Fibroblast of lung (primary cell): ENCODE measurements around the gene ITM2C. TPM values are rescaled to one million over a fixed set of nuclear protein-coding genes. Genes with fewer than 3 reads are reported as not detected.

Experiments used
- DNase-seq, 2 donors: peaks; one replicate each; pipeline versions ENCODE4 v3.0.0 to v3.0.0-alpha.2; 2010; ENCODE audit warnings: low read depth in 2 of 2
- H2AFZ ChIP-seq: 2 replicates; pipeline ENCODE4 v1.5.1; 2012; ENCODE audit warnings: low read length, control low read depth, inconsistent platforms
- H3K27ac ChIP-seq: 2 replicates; pipeline ENCODE4 v1.5.1; 2011; ENCODE audit warnings: low read length, control low read depth; ENCODE audit not compliant: insufficient read depth
- H3K27me3 ChIP-seq: 2 replicates; pipeline ENCODE4 v1.5.1; 2011; ENCODE audit warnings: mild to moderate bottlenecking, low read length; ENCODE audit not compliant: control insufficient read depth, insufficient read depth
- H3K36me3 ChIP-seq: 2 replicates; pipeline ENCODE4 v1.5.1; 2011; ENCODE audit warnings: low read length; ENCODE audit not compliant: control insufficient read depth, insufficient read depth
- H3K4me1 ChIP-seq: 2 replicates; pipeline ENCODE4 v1.5.1; 2011; ENCODE audit warnings: low read length; ENCODE audit not compliant: control insufficient read depth, insufficient read depth; ENCODE audit errors: extremely low read depth
- H3K4me2 ChIP-seq: 2 replicates; pipeline ENCODE4 v1.5.1; 2011; ENCODE audit warnings: low read length, control low read depth; ENCODE audit not compliant: insufficient read depth; ENCODE audit errors: extremely low read depth
- H3K4me3 ChIP-seq, 4 experiments: fragments of 200-600 bp in 1 of 4; sonication (generic) in 1 of 4; replicated peaks in 1 of 4; 2 replicates each; pipeline ENCODE4 v1.5.1; 2011 to 2016; ENCODE audit warnings: low read length in 4 of 4, low read depth in 3 of 4, mild to moderate bottlenecking in 3 of 4, control low read depth in 2 of 4, inconsistent platforms in 1 of 4, mixed read lengths in 1 of 4; ENCODE audit not compliant: insufficient read depth in 1 of 4; ENCODE audit errors: control extremely low read depth in 1 of 4
- H3K79me2 ChIP-seq: 2 replicates; pipeline ENCODE4 v1.5.1; 2012; ENCODE audit warnings: mild to moderate bottlenecking, low read length, inconsistent platforms; ENCODE audit not compliant: control insufficient read depth, insufficient read depth
- H3K9ac ChIP-seq: 2 replicates; pipeline ENCODE4 v1.5.1; 2011; ENCODE audit warnings: mild to moderate bottlenecking, low read length, control low read depth; ENCODE audit not compliant: insufficient read depth
- H3K9me3 ChIP-seq: 2 replicates; pipeline ENCODE4 v1.5.1; 2012; ENCODE audit warnings: low read depth, low read length; ENCODE audit not compliant: control insufficient read depth, insufficient read depth
- H4K20me1 ChIP-seq: 2 replicates; pipeline ENCODE4 v1.5.1; 2011; ENCODE audit warnings: low read length; ENCODE audit not compliant: control insufficient read depth, insufficient read depth; ENCODE audit errors: extremely low read depth
- CTCF ChIP-seq, 2 donors: IDR thresholded peaks in 1 of 2; conservative IDR thresholded peaks in 1 of 2; 1 replicate in 1 of 2; 2 replicates in 1 of 2; pipeline ENCODE4 v1.5.1; 2011 to 2012; ENCODE audit warnings: low read length in 2 of 2, control low read depth in 1 of 2, inconsistent platforms in 1 of 2, low read depth in 1 of 2, mild to moderate bottlenecking in 1 of 2
- EZH2 ChIP-seq: IDR thresholded peaks from 2 replicates; pipeline ENCODE4 v1.5.1; 2012; ENCODE audit warnings: low read length, control low read depth, mild to moderate bottlenecking; ENCODE audit errors: missing control alignments
- polyA plus RNA-seq, 2 donors: library from polyadenylated mRNA; depleted of rRNA in 1 of 2; stranded (reverse) in 1 of 2; unstranded in 1 of 2; fragments of >200 nt; gene quantifications; 2 replicates each; pipeline ENCODE4 v1.2.1, GENCODE V29; 2011 to 2012; ENCODE audit warnings: missing spikeins in 1 of 2
- total RNA-seq: library from RNA; depleted of rRNA; stranded (reverse); fragments of >200 nt; gene quantifications from 2 replicates; pipeline ENCODE4 v1.2.1, GENCODE V29; 2014

ITM2C gene
- total and polyA plus RNA-seq, 2 donors (not counting 1 experiment from before 2014, with no cell fraction given), result 77.3 to 236 TPM

GRCh38 chr2:230852113-230852512, 12.6 kb upstream of the ITM2C start:
- Histone ChIP-seq H3K4me1 (no peaks in the 10 kb centered on the region), H3K4me3 (no peak overlapping the region), H3K27me3 (peaks cover 8% of the 10 kb centered on the region), H4K20me1 (no peaks in the 10 kb centered on the region), H3K9me3 (no peaks in the 10 kb centered on the region), H3K36me3 (no peaks in the 10 kb centered on the region), H2AFZ (no peak overlapping the region), H3K27ac (no peak overlapping the region), H3K9ac (no peak overlapping the region), H3K79me2 (no peaks in the 10 kb centered on the region), H3K4me2 (no peak overlapping the region)
- no peak for DNase-seq
- no peak for TF ChIP-seq CTCF (conservative IDR thresholded peaks at IDR 0.05 in 1 of 2, IDR thresholded peaks at IDR 0.05 in 1 of 2; ENCODE audit: low read depth in 1 of 2, low read length in 2 of 2)
- TF ChIP-seq EZH2, result no peak

- TF ChIP-seq CTCF (conservative IDR thresholded peaks at IDR 0.05 in 1 of 2, IDR thresholded peaks at IDR 0.05 in 1 of 2; ENCODE audit: low read depth in 1 of 2, low read length in 2 of 2) (no peak), EZH2 (no peak)
- no peak overlapping the region for H2AFZ ChIP-seq
Observed at GRCh38 chr2:230861552-230862255, 3.0 kb upstream of the ITM2C start.

GRCh38 chr2:230862292-230862691, 2.5 kb upstream of the ITM2C start:
- TF ChIP-seq EZH2 (no peak), CTCF (conservative IDR thresholded peaks at IDR 0.05 in 1 of 2, IDR thresholded peaks at IDR 0.05 in 1 of 2; ENCODE audit: low read depth in 1 of 2, low read length in 2 of 2) (no peak)
- Histone ChIP-seq H3K4me3 (no peak overlapping the region), H3K27me3 (peaks cover 15% of the 10 kb centered on the region), H3K4me1 (peaks cover 3% of the 10 kb centered on the region), H3K9me3 (no peaks in the 10 kb centered on the region), H3K36me3 (no peaks in the 10 kb centered on the region), H2AFZ (no peak overlapping the region), H3K9ac (no peak overlapping the region), H3K4me2 (no peak overlapping the region), H3K79me2 (no peaks in the 10 kb centered on the region), H4K20me1 (no peaks in the 10 kb centered on the region), H3K27ac (no peak overlapping the region)
- no peak for DNase-seq

More at GRCh38 chr2:230861552-230862255, 3.0 kb upstream of the ITM2C start:
- Histone ChIP-seq H3K27me3 (peaks cover 15% of the 10 kb centered on the region), H3K4me2 (no peak overlapping the region), H3K4me3 (no peak overlapping the region), H3K4me1 (peaks cover 3% of the 10 kb centered on the region), H3K27ac (no peak overlapping the region), H3K9ac (no peak overlapping the region), H3K79me2 (no peaks in the 10 kb centered on the region), H3K9me3 (no peaks in the 10 kb centered on the region), H3K36me3 (no peaks in the 10 kb centered on the region), H4K20me1 (no peaks in the 10 kb centered on the region)
- no peak for DNase-seq
